Loucy (cell line): ENCODE measurements around the gene OR2L3.
"Not testable (repeated sequence)": the region's sequence is repeated elsewhere in the genome, so short reads cannot be mapped to it uniquely, and the experiment has no call there.

Experiments
- H2AFZ ChIP-seq: fragments of 200-600 bp; sonication (generic); 2 replicates; pipeline ENCODE4 v1.6.0; 2016; ENCODE audit warnings: antibody characterized with exemption, mild to moderate bottlenecking, low read length, moderate library complexity
- H3F3A ChIP-seq: fragments of 200-600 bp; 2 replicates; pipeline ENCODE4 v1.6.0; 2016; ENCODE audit warnings: antibody characterized with exemption, low read depth, mild to moderate bottlenecking
- H3K27me3 ChIP-seq: fragments of 200-600 bp; sonication (generic); 2 replicates; pipeline ENCODE4 v1.6.1; 2014; ENCODE audit warnings: low read length, mild to moderate bottlenecking; ENCODE audit not compliant: insufficient read depth, poor library complexity, severe bottlenecking
- H3K36me3 ChIP-seq: fragments of 200-600 bp; sonication (generic); 2 replicates; pipeline ENCODE4 v1.6.1; 2016; ENCODE audit warnings: low read length; ENCODE audit not compliant: insufficient read depth
- H3K4me1 ChIP-seq: fragments of 200-600 bp; sonication (generic); 2 replicates; pipeline ENCODE4 v1.5.1; 2014; ENCODE audit warnings: low read length, mild to moderate bottlenecking; ENCODE audit not compliant: insufficient read depth, poor library complexity, severe bottlenecking
- H3K4me2 ChIP-seq: fragments of 200-600 bp; sonication (generic); 2 replicates; pipeline ENCODE4 v1.6.0; 2014; ENCODE audit warnings: antibody characterized with exemption, low read length, low read depth, mild to moderate bottlenecking; ENCODE audit not compliant: poor library complexity, severe bottlenecking
- H3K4me3 ChIP-seq: fragments of 200-600 bp; sonication (generic); 2 replicates; pipeline ENCODE4 v1.5.1; 2014; ENCODE audit warnings: low read length, mild to moderate bottlenecking, mixed read lengths; ENCODE audit not compliant: poor library complexity, severe bottlenecking
- H3K79me2 ChIP-seq: fragments of 200-600 bp; sonication (generic); 2 replicates; pipeline ENCODE4 v1.6.1; 2014; ENCODE audit warnings: low read length; ENCODE audit not compliant: insufficient read depth
- H3K9ac ChIP-seq: fragments of 200-600 bp; sonication (generic); 2 replicates; pipeline ENCODE4 v1.6.0; 2014; ENCODE audit warnings: mild to moderate bottlenecking, low read depth, low read length, moderate library complexity; ENCODE audit not compliant: poor library complexity, severe bottlenecking
- H3K9me2 ChIP-seq: fragments of 200-600 bp; sonication (generic); replicated peaks from 2 replicates; pipeline ENCODE4 v1.6.1; 2016; ENCODE audit warnings: low read depth, low read length, mixed read lengths
- H3K9me3 ChIP-seq: fragments of 200-600 bp; sonication (generic); 2 replicates; pipeline ENCODE4 v1.6.1; 2014; ENCODE audit warnings: mild to moderate bottlenecking, antibody characterized with exemption, low read length, low read depth; ENCODE audit not compliant: insufficient read depth
- H4K20me1 ChIP-seq: fragments of 200-600 bp; sonication (generic); 2 replicates; pipeline ENCODE4 v1.6.0; 2014; ENCODE audit warnings: antibody characterized with exemption, low read length, mild to moderate bottlenecking; ENCODE audit not compliant: insufficient read depth, poor library complexity, severe bottlenecking
- EZH2phosphoT487 ChIP-seq: fragments of 200-600 bp; IDR thresholded peaks from 2 replicates; pipeline ENCODE4 v1.6.1; 2018; ENCODE audit warnings: antibody characterized with exemption, mild to moderate bottlenecking, moderate library complexity, borderline replicate concordance
- TF ChIP-seq, protein P1 (sequence below): fragments of 200-600 bp; sonication (generic); conservative IDR thresholded peaks from 2 replicates; pipeline ENCODE4 v1.5.1; 2014; ENCODE audit warnings: mild to moderate bottlenecking, antibody characterized with exemption, low read length

OR2L3 gene

GRCh38 chr1:248065604-248066003 is 19.0 kb downstream of the OR2L3 start:
- no peak overlapping the region for H3K4me3 ChIP-seq
- no peaks in the 10 kb centered on the region for H3K4me1 ChIP-seq
- H3K4me2 ChIP-seq, result no peak overlapping the region
- H3K36me3 ChIP-seq, result no peaks in the 10 kb centered on the region
- H2AFZ ChIP-seq, result no peak overlapping the region
- H3K9me3 ChIP-seq, result no peaks in the 10 kb centered on the region
- H3K9ac ChIP-seq, result no peak overlapping the region
- TF ChIP-seq, protein P1, sequence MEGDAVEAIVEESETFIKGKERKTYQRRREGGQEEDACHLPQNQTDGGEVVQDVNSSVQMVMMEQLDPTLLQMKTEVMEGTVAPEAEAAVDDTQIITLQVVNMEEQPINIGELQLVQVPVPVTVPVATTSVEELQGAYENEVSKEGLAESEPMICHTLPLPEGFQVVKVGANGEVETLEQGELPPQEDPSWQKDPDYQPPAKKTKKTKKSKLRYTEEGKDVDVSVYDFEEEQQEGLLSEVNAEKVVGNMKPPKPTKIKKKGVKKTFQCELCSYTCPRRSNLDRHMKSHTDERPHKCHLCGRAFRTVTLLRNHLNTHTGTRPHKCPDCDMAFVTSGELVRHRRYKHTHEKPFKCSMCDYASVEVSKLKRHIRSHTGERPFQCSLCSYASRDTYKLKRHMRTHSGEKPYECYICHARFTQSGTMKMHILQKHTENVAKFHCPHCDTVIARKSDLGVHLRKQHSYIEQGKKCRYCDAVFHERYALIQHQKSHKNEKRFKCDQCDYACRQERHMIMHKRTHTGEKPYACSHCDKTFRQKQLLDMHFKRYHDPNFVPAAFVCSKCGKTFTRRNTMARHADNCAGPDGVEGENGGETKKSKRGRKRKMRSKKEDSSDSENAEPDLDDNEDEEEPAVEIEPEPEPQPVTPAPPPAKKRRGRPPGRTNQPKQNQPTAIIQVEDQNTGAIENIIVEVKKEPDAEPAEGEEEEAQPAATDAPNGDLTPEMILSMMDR, result no peak
- no peaks in the 10 kb centered on the region for H4K20me1 ChIP-seq
- H3K9me2 ChIP-seq, result 0 out of 2 replicates have a peak, but pooled peaks cover 4% of the 10 kb centered on the region
- no peaks in the 10 kb centered on the region for H3K79me2 ChIP-seq
- H3F3A ChIP-seq, result no peaks in the 10 kb centered on the region
- H3K27me3 ChIP-seq, result no peaks in the 10 kb centered on the region

- H3K36me3 ChIP-seq, H3K79me2 ChIP-seq, H3F3A ChIP-seq, H3K4me2 ChIP-seq, H3K9ac ChIP-seq, H4K20me1 ChIP-seq, H3K9me2 ChIP-seq, H3K4me1 ChIP-seq, H3K27me3 ChIP-seq, H2AFZ ChIP-seq, H3K4me3 ChIP-seq, H3K9me3 ChIP-seq: not testable (repeated sequence)
Measured at GRCh38 chr1:248083864-248084263, 37.2 kb downstream of the OR2L3 start.

- Histone ChIP-seq H3K27me3 (no peaks in the 10 kb centered on the region), H3K4me2 (no peak within 1 kb of the TSS), H3K79me2 (no peaks in the 10 kb centered on the region), H3F3A (no peaks in the 10 kb centered on the region), H3K36me3 (no peaks in the 10 kb centered on the region), H3K4me1 (no peaks in the 10 kb centered on the region), H2AFZ (no peak within 1 kb of the TSS), H3K9me2 (no peaks in the 10 kb centered on the region), H3K9me3 (no peaks in the 10 kb centered on the region), H3K4me3 (no peak within 1 kb of the TSS), H4K20me1 (no peaks in the 10 kb centered on the region), H3K9ac (no peak within 1 kb of the TSS)
- TF ChIP-seq, protein P1, result no peak
- TF ChIP-seq EZH2phosphoT487, result no peak
Measured at GRCh38 chr1:248094884-248095283, 48.2 kb downstream of the OR2L3 start, which contains the start of gene OR2L13. Gene OR2L13 (plus strand): TSS chr1:248095184. CDS start chr1:248099376, 4,192 bp downstream.

DNA sequence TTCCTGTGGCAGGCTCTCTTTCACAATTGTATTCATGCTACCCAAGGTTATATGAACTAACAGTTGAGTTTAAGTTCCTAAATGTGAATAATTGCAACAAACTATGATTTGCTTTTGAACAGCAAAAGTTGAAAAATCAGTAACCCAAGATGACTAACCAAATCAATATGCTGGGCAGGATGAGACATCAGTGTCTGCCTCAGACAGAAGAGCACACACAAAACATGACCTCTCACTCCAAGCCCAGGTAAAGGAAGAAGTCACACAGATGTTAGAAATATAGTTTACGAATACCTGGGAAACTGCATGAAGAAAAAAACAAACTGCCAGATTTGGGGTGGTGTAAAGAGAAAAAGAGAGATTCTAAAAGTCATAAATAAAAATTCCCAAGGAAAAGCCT is 51.9 kb downstream of the OR2L3 start:
- no peaks in the 10 kb centered on the region for H3K4me1 ChIP-seq
- TF ChIP-seq, protein P1, result no peak
- no peak for TF ChIP-seq EZH2phosphoT487
- H3K79me2 ChIP-seq, result no peaks in the 10 kb centered on the region
- H3K36me3 ChIP-seq, result no peaks in the 10 kb centered on the region
- H3K9ac ChIP-seq, result no peak overlapping the region
- H3K4me3 ChIP-seq, result no peak overlapping the region
- no peaks in the 10 kb centered on the region for H3K9me3 ChIP-seq
- no peaks in the 10 kb centered on the region for H3F3A ChIP-seq
- no peak overlapping the region for H3K4me2 ChIP-seq
- no peaks in the 10 kb centered on the region for H4K20me1 ChIP-seq
- H3K27me3 ChIP-seq, result no peaks in the 10 kb centered on the region
- no peaks in the 10 kb centered on the region for H3K9me2 ChIP-seq
- H2AFZ ChIP-seq, result no peak overlapping the region
